ENCODE measurements around the gene AHCYL2. TPM values are rescaled to one million over a fixed set of nuclear protein-coding genes. Genes with fewer than 3 reads are reported as not detected.
A peak's percentile ranks its signal among the peaks of the same experiment; 100 is the strongest.
"Not testable (repeated sequence)": the region's sequence is repeated elsewhere in the genome, so short reads cannot be mapped to it uniquely, and the experiment has no call there.

AHCYL2 gene
- total and polyA plus RNA-seq, 2 experiments from 2014 or later, result 1.9 to 8.9 TPM

GRCh38 chr7:129394982-129395914 lies 170.4 kb downstream of the AHCYL2 start:
- no peaks in the 10 kb centered on the region for H3K27me3 ChIP-seq (replicated peaks; ENCODE audit: insufficient read depth)
- H3K4me3 ChIP-seq, result no peak overlapping the region
- DNase-seq, result no peak
- in situ Hi-C loops (cut with MboI), result no loop called here
- 86 to 87% methylated on average over 4 of the region's 4 CpGs for WGBS, 2 experiments (ENCODE audit: low coverage in 1 of 2, low lambda C conversion rate in 2 of 2, missing lambda C conversion rate in 2 of 2)
- H3K9ac ChIP-seq, result no peak overlapping the region
- H3K4me2 ChIP-seq (ENCODE audit: unreplicated experiment), result no peak overlapping the region
- no peak overlapping the region for H3K27ac ChIP-seq
- no peaks in the 10 kb centered on the region for H3K4me1 ChIP-seq (ENCODE audit: insufficient read depth)
- no peaks in the 10 kb centered on the region for H3K79me2 ChIP-seq (ENCODE audit: insufficient read depth)
- H3K9me3 ChIP-seq (ENCODE audit: low read depth), result no peaks in the 10 kb centered on the region
- H3K9me2 ChIP-seq (ENCODE audit: insufficient read depth), result no peaks in the 10 kb centered on the region
- H2AFZ ChIP-seq, result no peak overlapping the region
- no peaks in the 10 kb centered on the region for H3F3A ChIP-seq (ENCODE audit: insufficient read depth)
- H4K20me1 ChIP-seq (ENCODE audit: insufficient read depth), result no peaks in the 10 kb centered on the region
- no peaks in the 10 kb centered on the region for H3K36me3 ChIP-seq (ENCODE audit: low read depth)
- no peak for TF ChIP-seq EZH2phosphoT487 (IDR thresholded peaks at IDR 0.05; ENCODE audit: insufficient read depth, low read depth)
- TF ChIP-seq EZH2 (IDR thresholded peaks at IDR 0.05; ENCODE audit: insufficient read depth, poor library complexity, severe bottlenecking), result no peak

- Histone ChIP-seq H3K36me3 (ENCODE audit: low read depth) (no peaks in the 10 kb centered on the region), H3F3A (ENCODE audit: insufficient read depth) (no peaks in the 10 kb centered on the region), H3K9me2 (ENCODE audit: insufficient read depth) (no peaks in the 10 kb centered on the region), H3K9ac (no peak overlapping the region), H3K27ac (no peak overlapping the region), H3K27me3 (replicated peaks; ENCODE audit: insufficient read depth) (no peaks in the 10 kb centered on the region), H3K4me1 (ENCODE audit: insufficient read depth) (peaks cover 7% of the 10 kb centered on the region; the same call in 1 of the 2 replicates), H3K4me2 (ENCODE audit: unreplicated experiment) (no peak overlapping the region), H4K20me1 (ENCODE audit: insufficient read depth) (no peaks in the 10 kb centered on the region), H2AFZ (no peak overlapping the region), H3K9me3 (ENCODE audit: low read depth) (no peaks in the 10 kb centered on the region), H3K79me2 (ENCODE audit: insufficient read depth) (no peaks in the 10 kb centered on the region), H3K4me3 (no peak overlapping the region)
- TF ChIP-seq EZH2 (IDR thresholded peaks at IDR 0.05; ENCODE audit: insufficient read depth, poor library complexity, severe bottlenecking) (no peak), EZH2phosphoT487 (IDR thresholded peaks at IDR 0.05; ENCODE audit: insufficient read depth, low read depth) (no peak)
- 92 to 100% methylated on average over 1 of the region's 1 CpG for WGBS, 2 experiments (ENCODE audit: low coverage in 1 of 2, low lambda C conversion rate in 2 of 2, missing lambda C conversion rate in 2 of 2)
- in situ Hi-C loops (cut with MboI), result no loop called here
- DNase-seq, result peak; percentile 29
These were observed 176.6 kb downstream of the AHCYL2 start for GRCh38 chr7:129401228-129401966.

- Histone ChIP-seq H3K4me2 (ENCODE audit: unreplicated experiment) (no peak overlapping the region), H3K9me2 (ENCODE audit: insufficient read depth) (no peaks in the 10 kb centered on the region), H3K4me3 (no peak overlapping the region), H4K20me1 (ENCODE audit: insufficient read depth) (no peaks in the 10 kb centered on the region), H3F3A (ENCODE audit: insufficient read depth) (no peaks in the 10 kb centered on the region), H3K9ac (no peak overlapping the region), H3K79me2 (ENCODE audit: insufficient read depth) (no peaks in the 10 kb centered on the region), H3K4me1 (ENCODE audit: insufficient read depth) (peaks cover 7% of the 10 kb centered on the region; the same call in 1 of the 2 replicates), H3K9me3 (ENCODE audit: low read depth) (no peaks in the 10 kb centered on the region), H2AFZ (no peak overlapping the region), H3K27me3 (replicated peaks; ENCODE audit: insufficient read depth) (no peaks in the 10 kb centered on the region), H3K27ac (no peak overlapping the region), H3K36me3 (ENCODE audit: low read depth) (no peaks in the 10 kb centered on the region)
- peak; percentile 4 for DNase-seq
- in situ Hi-C loops (cut with MboI), result no loop called here
- 82 to 83% methylated on average over 3 of the region's 3 CpGs for WGBS, 2 experiments (ENCODE audit: low coverage in 1 of 2, low lambda C conversion rate in 2 of 2, missing lambda C conversion rate in 2 of 2)
- no peak for TF ChIP-seq EZH2phosphoT487 (IDR thresholded peaks at IDR 0.05; ENCODE audit: insufficient read depth, low read depth)
- TF ChIP-seq EZH2 (IDR thresholded peaks at IDR 0.05; ENCODE audit: insufficient read depth, poor library complexity, severe bottlenecking), result no peak
These were observed 177.4 kb downstream of the AHCYL2 start for GRCh38 chr7:129401967-129402860.

- no peak overlapping the region for H3K4me2 ChIP-seq (ENCODE audit: unreplicated experiment)
- H3K4me1 ChIP-seq (ENCODE audit: insufficient read depth), result peaks cover 7% of the 10 kb centered on the region; the same call in 1 of the 2 replicates
- H4K20me1 ChIP-seq (ENCODE audit: insufficient read depth), result no peaks in the 10 kb centered on the region
- no peaks in the 10 kb centered on the region for H3F3A ChIP-seq (ENCODE audit: insufficient read depth)
- no peaks in the 10 kb centered on the region for H3K9me3 ChIP-seq (ENCODE audit: low read depth)
- no peak overlapping the region for H2AFZ ChIP-seq
- no peak overlapping the region for H3K27ac ChIP-seq
- no peaks in the 10 kb centered on the region for H3K79me2 ChIP-seq (ENCODE audit: insufficient read depth)
- no peak overlapping the region for H3K9ac ChIP-seq
- no peaks in the 10 kb centered on the region for H3K27me3 ChIP-seq (replicated peaks; ENCODE audit: insufficient read depth)
- DNase-seq, result no peak
- in situ Hi-C loops (cut with MboI), result no loop called here
- no peak overlapping the region for H3K4me3 ChIP-seq
- TF ChIP-seq EZH2phosphoT487 (IDR thresholded peaks at IDR 0.05; ENCODE audit: insufficient read depth, low read depth), result no peak
- TF ChIP-seq EZH2 (IDR thresholded peaks at IDR 0.05; ENCODE audit: insufficient read depth, poor library complexity, severe bottlenecking), result no peak
- no peaks in the 10 kb centered on the region for H3K36me3 ChIP-seq (ENCODE audit: low read depth)
- no peaks in the 10 kb centered on the region for H3K9me2 ChIP-seq (ENCODE audit: insufficient read depth)
These were observed 180.7 kb downstream of the AHCYL2 start for GRCh38 chr7:129405527-129405926.

- H3K4me1 ChIP-seq (ENCODE audit: insufficient read depth); H3K4me3 ChIP-seq; H3K27me3 ChIP-seq (replicated peaks; ENCODE audit: insufficient read depth); H3K4me2 ChIP-seq (ENCODE audit: unreplicated experiment); H3K36me3 ChIP-seq (ENCODE audit: low read depth); in situ Hi-C loops (cut with MboI); H3F3A ChIP-seq (ENCODE audit: insufficient read depth); H3K27ac ChIP-seq; H2AFZ ChIP-seq; H3K9me3 ChIP-seq (ENCODE audit: low read depth); H3K79me2 ChIP-seq (ENCODE audit: insufficient read depth); H4K20me1 ChIP-seq (ENCODE audit: insufficient read depth); H3K9ac ChIP-seq; H3K9me2 ChIP-seq (ENCODE audit: insufficient read depth); DNase-seq: not testable (repeated sequence)
- 90 to 94% methylated on average over 8 of the region's 8 CpGs for WGBS, 2 experiments (ENCODE audit: low coverage in 1 of 2, low lambda C conversion rate in 2 of 2, missing lambda C conversion rate in 2 of 2)
These were observed 185.4 kb downstream of the AHCYL2 start for GRCh38 chr7:129410238-129410637.

Measured in GM23248 (cell line).